Adrenal gland (tissue), 12 donors: Measurements from ENCODE around the gene FHDC1. TPM values are rescaled to one million over a fixed set of nuclear protein-coding genes. Genes with fewer than 3 reads are reported as not detected.

Experiments
- DNase-seq, 7 donors: peaks; one replicate each; pipeline ENCODE4 v3.0.0-alpha.2; 2019 to 2020
- H3K27ac ChIP-seq, 5 donors: fragments of 200-600 bp; sonication (generic) in 4 of 5; 1 replicate in 3 of 5; 2 replicates in 2 of 5; pipeline versions ENCODE4 v1.5.1 to v1.8.0; 2016 to 2020; ENCODE audit warnings: mild to moderate bottlenecking in 1 of 5
- H3K27me3 ChIP-seq: fragments of 200-600 bp; 2 replicates; pipeline ENCODE4 v1.8.0; 2021
- H3K36me3 ChIP-seq, 2 donors: fragments of 200-600 bp; replicated peaks in 1 of 2; 1 replicate in 1 of 2; 2 replicates in 1 of 2; pipeline versions ENCODE4 v1.5.1 to v1.8.0; 2018 to 2022
- H3K4me1 ChIP-seq, 2 donors: fragments of 200-600 bp; replicated peaks in 1 of 2; 1 replicate in 1 of 2; 2 replicates in 1 of 2; pipeline versions ENCODE4 v1.5.1 to v1.8.0; 2018 to 2021
- H3K4me3 ChIP-seq, 4 donors: fragments of 200-600 bp; sonication (generic) in 3 of 4; one replicate each; pipeline ENCODE4 v1.5.1; 2016 to 2018
- H3K9me3 ChIP-seq, 3 donors: fragments of 200-600 bp; sonication (generic) in 1 of 3; replicated peaks in 1 of 3; 1 replicate in 2 of 3; 2 replicates in 1 of 3; pipeline versions ENCODE4 v1.5.1 to v1.8.0; 2016 to 2021
- CTCF ChIP-seq, 6 experiments: fragments of 450-650 bp in 4 of 6; fragments of 200-600 bp in 2 of 6; sonication (generic) in 1 of 6; IDR thresholded peaks; 1 replicate in 5 of 6; 2 replicates in 1 of 6; pipeline versions ENCODE4 v1.5.1 to v1.8.0; 2016 to 2021; ENCODE audit warnings: antibody characterized with exemption in 6 of 6, mild to moderate bottlenecking in 2 of 6, moderate library complexity in 1 of 6
- POLR2A ChIP-seq, 2 donors: fragments of 450-650 bp; IDR thresholded peaks; one replicate each; pipeline ENCODE4 v1.6.1; 2017; ENCODE audit warnings: antibody characterized with exemption in 2 of 2, mild to moderate bottlenecking in 2 of 2, moderate library complexity in 1 of 2
- WGBS, 4 donors: extraction: QIAGEN DNeasy Blood & Tissue Kit in 2 of 4; methylation state at CpG; one replicate each; pipeline versions ENCODE4 v1.1.5 to v1.1.7; 2013 to 2017; 5-methylcytosine and 5-hydroxymethylcytosine counted together
- intact Hi-C, 2 donors: fragments of 100-400 bp; cut with DNase I; formaldehyde crosslinking; loops; one replicate each; pipeline versions ENCODE4 v1.14.1 to v1.15.0; 2022 to 2023
- polyA plus RNA-seq, 3 donors: library from polyadenylated mRNA; stranded (reverse); fragments of 200-250 nt in 2 of 3; fragments of 350-450 nt in 1 of 3; fragmentation: Illumina TruSeq in 1 of 3; extraction: RNeasy Lipid Tissue Mini Kit (QIAGEN cat#74804) in 1 of 3; gene quantifications; one replicate each; pipeline ENCODE4 v1.2.3, GENCODE V29; 2013 to 2014
- total RNA-seq, 9 donors: library from RNA; depleted of rRNA in 4 of 9; stranded (reverse); fragments of >200 nt in 4 of 9; fragments of 120-200 nt in 1 of 9; fragmentation: NEBNext Ultra II Directional in 1 of 9; extraction: Animal tissue kit (Norgen Biotek cat#: 25700) in 1 of 9; gene quantifications; one replicate each; pipeline versions ENCODE4 v1.1.0 to v1.2.4, GENCODE V29; 2013 to 2023
- donor health status: healthy with polysubstance abuse.
- donor health status: Bipolar disorder and iron deficiency.
- donor health status: DM: yes; HTN: yes; CAD: no.
- donor health status: DM: no; HTN: no; CAD: no.
- donor health status: DM: no; HTN: no; CAD: no.
- donor health status: DM: yes; HTN: yes; CAD: no.

Gene FHDC1
- total and polyA plus RNA-seq, 12 donors: 0.09 to 1.2 (median 0.36) TPM

- Histone ChIP-seq H3K27me3 (no peaks in the 10 kb centered on the region), H3K27ac (no peak overlapping the region), H3K36me3 (no peaks in the 10 kb centered on the region), H3K4me3 (no peak overlapping the region), H3K9me3 (no peaks in the 10 kb centered on the region), H3K4me1 (no peaks in the 10 kb centered on the region)
- intact Hi-C loops: no loop called here
- TF ChIP-seq CTCF (IDR thresholded peaks at IDR 0.05) (no peak), POLR2A (IDR thresholded peaks at IDR 0.05) (no peak)
- no peak for DNase-seq
- WGBS, 4 donors: 64 to 76% (median 75%) methylated on average over 6 of the region's 6 CpGs
Observed at GRCh38 chr4:153004081-153004850, 68.1 kb downstream of the FHDC1 start.

GRCh38 chr4:153005899-153006381 is 69.8 kb downstream of the FHDC1 start:
- no peak for TF ChIP-seq POLR2A (IDR thresholded peaks at IDR 0.05)
- TF ChIP-seq CTCF (IDR thresholded peaks at IDR 0.05): no peak
- no peak overlapping the region for H3K27ac ChIP-seq
- H3K9me3 ChIP-seq: no peaks in the 10 kb centered on the region
- no peaks in the 10 kb centered on the region for H3K36me3 ChIP-seq
- DNase-seq: no peak
- intact Hi-C loops: no loop called here
- H3K4me1 ChIP-seq: no peaks in the 10 kb centered on the region
- no peak overlapping the region for H3K4me3 ChIP-seq
- 33 to 64% (median 58%) methylated on average over 6 to 8 of the region's 8 CpGs for WGBS, 4 donors
- H3K27me3 ChIP-seq: no peaks in the 10 kb centered on the region

GRCh38 chr4:153008578-153009199 is 72.6 kb downstream of the FHDC1 start:
- Histone ChIP-seq H3K4me1 (no peaks in the 10 kb centered on the region), H3K27ac (no peak overlapping the region), H3K4me3 (no peak overlapping the region), H3K27me3 (no peaks in the 10 kb centered on the region), H3K36me3 (no peaks in the 10 kb centered on the region), H3K9me3 (no peaks in the 10 kb centered on the region)
- no peak for DNase-seq
- no peak for TF ChIP-seq POLR2A (IDR thresholded peaks at IDR 0.05)
- no peak for TF ChIP-seq CTCF (IDR thresholded peaks at IDR 0.05)
- 85 to 91% (median 86%) methylated on average over 14 to 15 of the region's 15 CpGs for WGBS, 4 donors
- intact Hi-C loops: no loop called here

GRCh38 chr4:153010146-153010545 is 74.0 kb downstream of the FHDC1 start:
- no peaks in the 10 kb centered on the region for H3K36me3 ChIP-seq
- no peak overlapping the region for H3K27ac ChIP-seq
- no peak overlapping the region for H3K4me3 ChIP-seq
- intact Hi-C loops: no loop called here
- no peaks in the 10 kb centered on the region for H3K9me3 ChIP-seq
- no peak for TF ChIP-seq CTCF (IDR thresholded peaks at IDR 0.05)
- H3K4me1 ChIP-seq: no peaks in the 10 kb centered on the region
- H3K27me3 ChIP-seq: no peaks in the 10 kb centered on the region
- no peak for DNase-seq
- WGBS, 4 donors: 73 to 87% (median 75%) methylated on average over 3 of the region's 3 CpGs
